GM21619 (cell line): ENCODE results near the gene SCN5A.
"Not testable (repeated sequence)": the region's sequence is repeated elsewhere in the genome, so short reads cannot be mapped to it uniquely, and the experiment has no call there.

Experiments
- ATAC-seq: cut with Tn5 transposase; IDR thresholded peaks from one replicate; pipeline ENCODE4 v1.9.1; 2021; ENCODE audit not compliant: unreplicated experiment

The SCN5A gene

GRCh38 chr3:38580450-38581382 is 68.8 kb downstream of the SCN5A start:
- ATAC-seq, result no peak

DNA sequence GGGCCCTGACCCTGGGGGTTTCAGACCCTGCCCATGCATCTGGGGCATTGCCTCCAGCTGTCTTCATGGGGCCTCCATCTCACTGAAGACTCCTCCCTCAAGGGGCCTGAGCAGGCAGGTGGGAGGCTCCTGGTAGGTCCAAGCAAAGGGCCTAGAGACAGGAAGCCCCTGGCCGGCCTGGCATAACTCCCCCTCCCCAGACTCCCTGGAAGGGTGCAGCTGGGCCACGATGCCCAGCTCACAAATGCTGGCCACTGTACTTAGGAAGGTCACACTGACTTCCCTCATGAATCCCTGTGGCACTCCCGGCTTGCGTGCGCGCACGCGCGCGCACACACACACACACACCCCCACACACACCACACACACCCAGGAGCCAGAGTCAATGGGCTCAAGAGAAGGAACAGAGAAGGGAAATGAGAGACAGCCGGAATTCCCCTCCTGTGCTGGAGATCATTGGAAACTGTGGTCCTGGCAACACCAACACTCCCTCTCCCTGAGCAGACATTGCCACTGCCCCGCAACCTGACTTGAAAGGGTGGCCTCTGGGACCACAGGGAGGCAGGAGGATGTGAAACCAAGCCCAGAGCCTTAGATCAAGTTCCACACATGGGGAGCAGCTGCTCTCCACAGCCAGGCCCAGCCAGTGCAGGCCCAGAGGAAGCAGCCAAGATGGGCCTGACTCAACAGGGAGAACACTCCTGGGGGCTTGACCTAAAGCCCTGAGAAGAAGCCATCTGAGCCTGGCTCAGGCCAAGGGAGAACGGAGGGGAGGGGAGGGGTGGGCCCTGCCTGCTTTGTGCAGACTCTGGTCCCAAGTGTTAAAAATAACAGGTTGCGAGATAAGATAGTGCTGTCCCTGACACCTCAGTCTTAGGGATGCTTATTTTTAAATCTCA is 69.7 kb downstream of the SCN5A start:
- no peak for ATAC-seq

DNA sequence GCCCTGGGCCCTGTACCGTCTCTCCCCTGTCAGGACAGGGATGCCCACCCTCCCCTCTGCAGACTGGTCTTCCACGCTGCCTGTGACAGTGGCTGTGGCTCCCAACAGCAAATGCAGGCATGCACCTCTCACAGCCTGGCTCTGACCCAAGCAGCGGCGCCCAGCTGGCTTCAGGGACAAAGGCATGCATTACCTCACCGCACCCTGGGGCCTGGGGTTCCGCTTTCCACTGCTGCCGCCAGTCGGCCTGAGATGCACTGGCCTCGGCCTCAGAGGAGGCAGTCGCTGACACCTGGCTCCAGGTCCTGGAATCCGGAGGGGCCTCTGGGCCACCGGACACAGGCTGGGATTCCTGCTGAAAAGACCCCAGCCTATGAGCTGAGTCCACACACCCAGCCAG is 70.3 kb downstream of the SCN5A start:
- ATAC-seq, result no peak

DNA sequence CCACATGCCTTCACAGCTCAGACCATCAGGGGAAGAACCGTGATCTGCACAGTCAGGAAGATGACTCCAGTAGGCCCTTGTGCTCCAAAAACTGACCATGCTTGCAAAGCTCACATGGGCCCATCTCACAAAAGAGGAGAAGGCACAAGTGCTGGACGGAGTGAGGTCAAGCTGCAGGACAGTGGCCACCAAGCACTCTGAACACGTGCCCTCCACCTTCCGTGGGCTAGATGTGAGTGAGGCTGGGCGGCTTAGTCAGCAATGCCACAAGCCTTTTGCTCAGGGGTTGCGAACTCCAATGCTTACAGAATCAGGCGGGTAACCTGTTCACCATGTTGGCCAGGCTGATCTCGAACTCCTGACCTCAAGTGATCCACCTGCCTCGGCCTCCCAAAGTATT is 70.9 kb downstream of the SCN5A start:
- ATAC-seq, result no peak

DNA sequence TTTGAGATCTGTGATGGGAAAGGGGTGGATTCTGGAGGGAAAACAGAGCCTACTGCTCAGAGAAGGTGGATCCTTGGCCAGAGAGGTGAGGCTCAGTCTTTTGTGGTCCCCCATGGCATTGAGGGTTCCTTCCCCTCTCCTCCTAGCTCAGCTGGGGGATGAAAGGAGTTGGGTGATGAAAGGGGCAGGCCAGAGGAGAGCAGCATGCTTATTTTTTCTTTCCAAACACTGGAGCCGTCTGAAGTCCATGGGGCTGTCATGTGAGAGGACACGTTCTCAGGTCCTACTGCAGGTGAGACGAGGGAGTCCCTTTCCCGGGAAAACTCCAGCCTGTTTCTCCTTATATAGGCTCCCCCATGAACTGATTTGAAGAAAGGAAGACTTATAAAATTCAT is 71.4 kb downstream of the SCN5A start:
- no peak for ATAC-seq

DNA sequence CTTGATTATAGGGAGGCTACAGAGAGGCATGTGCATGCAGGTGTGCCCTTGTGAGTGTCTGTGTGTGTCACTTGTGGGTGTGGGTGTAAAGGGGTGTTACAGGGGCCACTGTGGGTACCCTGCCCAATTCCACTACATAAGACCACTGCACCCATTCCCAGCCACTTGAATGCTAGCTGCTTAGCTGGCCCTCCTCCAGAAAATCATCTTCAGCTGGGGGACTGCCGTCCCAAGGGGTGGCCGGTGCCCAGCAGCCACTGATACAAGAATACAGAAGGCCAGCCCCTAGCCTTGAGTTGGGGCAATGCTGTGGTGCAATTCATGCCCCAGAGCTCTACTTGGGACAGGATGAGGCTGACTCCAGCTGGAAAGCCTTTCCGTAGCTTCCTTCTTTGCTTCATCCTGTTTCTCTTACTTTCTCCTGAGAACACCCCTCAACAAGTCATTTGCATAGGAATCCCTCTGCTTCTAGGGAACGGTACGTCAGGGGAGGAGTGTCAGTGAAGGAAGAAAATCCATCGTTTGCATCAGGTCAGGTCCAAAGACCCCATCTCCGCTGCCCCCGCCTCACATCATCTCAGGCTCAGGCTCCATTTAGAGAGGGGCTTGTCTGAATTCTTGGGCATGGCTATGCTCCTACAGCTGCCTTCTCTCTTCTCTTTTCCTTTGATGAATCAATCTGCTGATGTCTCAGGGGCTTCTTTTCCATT is 72.0 kb downstream of the SCN5A start:
- no peak for ATAC-seq

- ATAC-seq, result no peak
Measured at GRCh38 chr3:38576526-38577370, 72.7 kb downstream of the SCN5A start.

GRCh38 chr3:38576131-38576525 is 73.4 kb downstream of the SCN5A start:
- no peak for ATAC-seq

DNA sequence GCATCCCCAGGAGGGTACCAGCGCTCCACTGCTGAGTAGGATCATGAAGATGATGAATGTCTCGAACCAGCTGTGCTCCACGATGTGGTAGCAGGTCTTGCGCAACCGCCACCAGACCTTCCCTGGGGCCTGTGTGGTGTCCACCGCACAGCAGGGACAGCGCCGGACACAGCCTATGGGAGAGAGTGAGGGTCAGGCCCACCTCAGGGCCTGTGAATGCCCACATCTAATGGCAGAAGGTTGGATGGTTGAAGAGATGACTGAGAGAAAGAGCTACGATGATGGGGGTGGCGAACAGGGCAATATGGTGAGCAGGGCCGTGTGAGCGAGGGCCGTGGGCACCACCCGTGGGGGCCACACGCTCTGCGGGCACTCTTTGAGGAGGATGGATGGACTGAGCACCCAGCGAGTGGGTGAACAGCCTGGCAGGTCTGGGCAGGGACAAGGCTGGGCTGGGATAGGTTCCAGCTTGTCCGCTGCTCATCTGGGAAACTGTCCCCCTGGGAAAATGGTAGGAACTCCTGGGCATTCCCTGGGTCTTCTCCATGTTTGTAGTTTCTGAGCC is 74.1 kb downstream of the SCN5A start:
- ATAC-seq, result no peak

DNA sequence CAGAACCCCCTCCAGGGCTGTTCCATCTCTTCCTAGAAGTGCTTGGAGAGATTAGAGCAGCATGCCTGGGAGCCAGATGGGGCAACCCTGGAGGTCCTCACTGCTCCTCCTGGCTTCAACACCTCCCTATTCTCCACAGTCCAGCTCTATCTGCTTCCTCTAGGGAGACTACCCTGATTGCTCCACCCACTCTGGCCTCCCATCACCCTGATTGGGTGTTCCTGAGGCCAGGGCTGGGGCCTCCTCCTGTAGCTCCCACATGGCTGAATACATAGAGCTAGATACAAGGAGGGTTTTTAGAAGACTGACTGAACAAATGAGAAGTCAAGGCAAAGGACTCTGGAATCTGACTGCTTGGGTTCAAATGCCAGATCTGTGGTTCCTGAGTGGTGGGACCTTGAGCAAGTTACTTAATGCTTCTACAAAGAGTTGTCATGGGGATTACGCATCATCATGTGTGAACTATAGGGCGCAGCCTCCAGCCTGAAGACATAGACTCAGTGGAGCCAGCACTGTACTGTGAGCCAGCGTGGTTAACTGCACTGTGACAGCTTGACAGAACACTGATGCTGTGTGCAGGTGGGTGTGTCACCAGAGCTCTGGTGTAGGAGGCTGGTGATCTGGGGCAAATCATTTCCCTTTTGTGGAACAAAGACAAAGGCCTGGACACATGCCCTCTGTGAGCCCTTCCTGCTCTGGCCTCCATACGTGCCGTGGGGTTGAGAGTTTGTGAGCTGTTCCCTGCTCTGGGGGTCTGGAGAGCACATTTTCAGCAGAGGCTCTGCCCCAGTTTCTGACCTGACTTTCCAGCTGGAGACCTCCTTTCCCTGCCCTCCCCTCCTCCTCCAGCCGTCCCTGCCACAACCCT is 74.8 kb downstream of the SCN5A start:
- no peak for ATAC-seq

DNA sequence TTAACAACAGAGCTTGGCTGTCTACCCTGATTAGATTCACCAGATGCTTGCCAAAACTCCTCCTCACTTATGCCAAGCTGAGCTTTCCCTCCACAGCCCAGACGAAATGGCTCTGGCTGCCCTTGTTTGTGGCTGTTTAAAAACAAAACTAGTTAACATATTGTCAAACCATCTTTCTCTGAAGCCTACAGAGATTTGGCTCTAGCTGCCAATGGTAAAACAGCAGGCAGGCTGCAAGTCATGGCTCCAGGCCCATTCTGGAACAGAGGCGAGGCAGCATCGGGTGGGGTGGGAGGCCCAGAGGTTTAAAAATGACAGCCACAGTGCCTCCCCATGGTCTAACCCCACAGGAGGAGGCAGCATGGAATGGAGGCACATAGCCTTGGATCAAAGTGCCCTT is 75.9 kb downstream of the SCN5A start:
- no peak for ATAC-seq

- no peak for ATAC-seq
Measured at GRCh38 chr3:38573111-38573510, 76.4 kb downstream of the SCN5A start.

- ATAC-seq, result no peak
Measured at GRCh38 chr3:38567498-38567897, 82.0 kb downstream of the SCN5A start.

- ATAC-seq, result not testable (repeated sequence)
Measured at GRCh38 chr3:38566794-38567193, 82.7 kb downstream of the SCN5A start.

DNA sequence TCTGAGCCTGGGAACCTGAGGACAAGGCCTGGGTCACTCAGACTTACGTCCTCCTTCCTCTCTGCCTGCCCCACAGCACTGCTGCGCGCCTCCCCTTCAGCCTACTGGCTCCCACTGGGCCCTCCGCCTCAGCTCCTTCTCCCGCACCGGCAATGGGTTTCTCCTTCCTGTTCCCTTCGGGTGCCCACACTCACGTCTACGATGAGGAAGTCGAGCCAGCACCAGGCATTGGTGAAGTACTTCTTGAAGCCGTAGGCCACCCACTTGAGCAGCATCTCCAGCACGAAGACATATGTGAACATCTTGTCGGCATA is 83.3 kb downstream of the SCN5A start:
- ATAC-seq, result no peak

GRCh38 chr3:38565339-38566214 is 83.9 kb downstream of the SCN5A start:
- no peak for ATAC-seq

DNA sequence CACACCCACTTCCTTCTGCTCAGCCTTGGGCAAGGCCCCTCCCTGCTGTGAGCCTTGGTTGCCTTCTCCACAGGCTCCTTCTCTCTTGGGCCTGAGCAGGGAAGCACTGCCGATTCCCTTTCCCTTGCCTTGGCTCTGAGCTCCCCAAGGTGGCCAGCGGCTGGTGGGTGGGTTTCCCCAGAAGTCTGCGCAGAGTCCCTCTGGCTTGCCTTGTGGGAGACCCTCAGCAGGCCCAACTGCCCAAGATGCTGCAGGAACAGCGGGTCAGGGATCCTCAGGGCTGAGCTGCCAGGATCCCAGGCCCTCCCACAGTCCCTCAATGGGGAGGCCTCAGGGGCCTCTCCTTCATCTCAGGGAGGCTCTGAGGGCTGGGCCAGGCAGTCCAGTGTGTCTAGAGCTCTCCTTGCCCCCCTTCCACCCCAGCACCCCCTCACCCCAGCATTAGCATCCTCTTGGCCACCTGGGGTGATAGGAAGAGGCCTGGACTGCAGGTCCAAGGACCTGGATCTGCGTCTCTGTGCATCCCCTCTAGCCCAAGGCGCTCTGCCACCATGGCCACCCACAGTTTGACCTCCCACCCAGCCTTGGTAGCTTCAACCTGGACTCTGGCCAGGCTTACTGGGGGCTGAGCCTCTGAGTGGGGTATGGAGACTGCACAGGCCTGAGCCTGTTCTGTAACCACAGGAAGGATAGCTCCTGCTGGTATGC is 84.7 kb downstream of the SCN5A start:
- no peak for ATAC-seq

DNA sequence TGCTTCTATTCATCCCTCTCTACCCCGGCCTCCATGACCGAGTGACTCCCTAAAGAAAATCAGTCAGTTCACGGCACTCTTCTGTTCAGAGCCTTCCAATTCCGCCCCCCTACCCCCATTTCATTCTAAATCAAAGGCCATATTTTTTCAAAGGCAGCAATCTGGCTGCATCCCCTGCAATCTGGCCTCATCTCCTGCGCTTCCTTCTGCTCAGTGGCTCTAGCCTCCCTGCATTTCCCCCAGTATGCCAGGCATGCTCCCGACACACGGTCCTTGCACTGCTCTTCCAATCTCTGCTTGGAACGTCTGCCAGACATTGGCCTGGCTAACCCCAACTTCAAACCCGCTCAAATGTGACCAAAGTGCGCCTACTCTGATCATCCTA is 85.6 kb downstream of the SCN5A start:
- no peak for ATAC-seq
